OCI-LY7 (cell line): ENCODE data around the gene HCFC2. TPM values are rescaled to one million over a fixed set of nuclear protein-coding genes. Genes with fewer than 3 reads are reported as not detected.

Experiments
- BruUV-seq: library from RNA; stranded (reverse); fragments of 400-500 nt; replicated peaks from 2 replicates; lab custom pipeline; 2021; lab: Mats Ljungman, UMichigan
- CTCF ChIA-PET: fragments of 300-600 bp; sonication (Branson Sonifier 250); formaldehyde crosslinking; loops from one replicate; lab custom pipeline; 2022; ENCODE audit warnings: antibody characterized with exemption; ENCODE audit not compliant: unreplicated experiment; lab: Charles Lee
- POLR2A ChIA-PET: fragments of 300-600 bp; sonication (Branson Sonifier 250); formaldehyde crosslinking; loops from one replicate; lab custom pipeline; 2022; ENCODE audit warnings: antibody characterized with exemption; lab: Charles Lee
- DNase-seq: peaks from one replicate; pipeline ENCODE4 v3.0.0-alpha.2; 2015; ENCODE audit warnings: low spot score
- H2AFZ ChIP-seq: fragments of 200-600 bp; sonication (generic), shearing (Covaris generic); 2 replicates; pipeline ENCODE4 v1.6.1; 2014; ENCODE audit warnings: mild to moderate bottlenecking, antibody characterized with exemption, low read length, moderate library complexity
- H3K27ac ChIP-seq: fragments of 200-600 bp; sonication (generic); 2 replicates; pipeline ENCODE4 v1.5.1; 2014; ENCODE audit warnings: mixed run types, low read depth, mild to moderate bottlenecking, moderate library complexity, low read length, inconsistent platforms; ENCODE audit not compliant: poor library complexity, severe bottlenecking
- H3K36me3 ChIP-seq: fragments of 200-600 bp; sonication (generic); 2 replicates; pipeline ENCODE4 v1.6.1; 2014; ENCODE audit warnings: mild to moderate bottlenecking, antibody characterized with exemption, low read length, moderate library complexity, mixed read lengths; ENCODE audit not compliant: insufficient read depth
- H3K4me1 ChIP-seq: fragments of 200-600 bp; sonication (generic); 2 replicates; pipeline ENCODE4 v1.5.1; 2014; ENCODE audit warnings: mild to moderate bottlenecking, low read length; ENCODE audit not compliant: insufficient read depth, poor library complexity, severe bottlenecking
- H3K4me2 ChIP-seq: fragments of 200-600 bp; sonication (generic); 2 replicates; pipeline ENCODE4 v1.6.1; 2014; ENCODE audit warnings: mild to moderate bottlenecking, low read length
- H3K4me3 ChIP-seq: fragments of 200-600 bp; sonication (generic); 2 replicates; pipeline ENCODE4 v1.5.1; 2014; ENCODE audit warnings: mild to moderate bottlenecking, low read depth, low read length; ENCODE audit not compliant: poor library complexity, severe bottlenecking
- H3K79me2 ChIP-seq: fragments of 200-600 bp; sonication (generic); 2 replicates; pipeline ENCODE4 v1.6.1; 2016; ENCODE audit warnings: low read depth, mild to moderate bottlenecking, low read length, moderate library complexity, mixed read lengths; ENCODE audit not compliant: insufficient read depth
- H3K9me2 ChIP-seq: fragments of 200-600 bp; sonication (generic); 2 replicates; pipeline ENCODE4 v1.6.1; 2016; ENCODE audit warnings: mild to moderate bottlenecking, low read length, mixed read lengths; ENCODE audit not compliant: insufficient read depth
- H3K9me3 ChIP-seq: fragments of 200-600 bp; sonication (generic); 2 replicates; pipeline ENCODE4 v1.6.1; 2014; ENCODE audit warnings: mild to moderate bottlenecking, mixed run types, low read length, mixed read lengths
- H4K20me1 ChIP-seq: fragments of 200-600 bp; sonication (generic); 2 replicates; pipeline ENCODE4 v1.6.1; 2014; ENCODE audit warnings: mild to moderate bottlenecking, antibody characterized with exemption, low read length, moderate library complexity, mixed read lengths; ENCODE audit not compliant: insufficient read depth
- CTCF ChIP-seq: fragments of 200-600 bp; sonication (generic); conservative IDR thresholded peaks from 2 replicates; pipeline ENCODE4 v1.5.1; 2014; ENCODE audit warnings: mild to moderate bottlenecking, antibody characterized with exemption, low read length, moderate library complexity, mixed read lengths
- EZH2phosphoT487 ChIP-seq: fragments of 200-600 bp; sonication (generic); IDR thresholded peaks from 2 replicates; pipeline ENCODE4 v1.6.1; 2018; ENCODE audit warnings: low read depth, borderline replicate concordance, mild to moderate bottlenecking, mixed run types, antibody characterized with exemption, low read length, moderate library complexity, mixed read lengths
- intact Hi-C: fragments of 100-400 bp; cut with micrococcal nuclease; formaldehyde crosslinking; loops from one replicate; pipeline ENCODE4 v1.10.0; 2022; ENCODE audit not compliant: unreplicated experiment
- total RNA-seq, 2 experiments: library from RNA; depleted of rRNA in 1 of 2; stranded (reverse); fragments of >200 nt in 1 of 2; shearing (Covaris generic) in 1 of 2; gene quantifications; 2 replicates each; pipeline ENCODE4 v1.2.3, GENCODE V29; 2014 to 2022

Gene HCFC2
- total RNA-seq, 2 experiments from 2014 or later = 8.7 to 11.8 TPM

GRCh38 chr12:104147346-104147745 is 83.0 kb downstream of the HCFC2 start:
- intact Hi-C loops = no loop called here
- BruUV-seq = no TSS peak
- CTCF ChIA-PET = no interaction called here

GRCh38 chr12:104150416-104150815 is 86.1 kb downstream of the HCFC2 start:
- H3K4me3 ChIP-seq = no peak overlapping the region
- DNase-seq = no peak
- intact Hi-C loops = no loop called here
- H4K20me1 ChIP-seq = no peaks in the 10 kb centered on the region
- no peak overlapping the region for H3K4me2 ChIP-seq
- no peaks in the 10 kb centered on the region for H3K4me1 ChIP-seq
- no peak overlapping the region for H2AFZ ChIP-seq
- no TSS peak for BruUV-seq
- TF ChIP-seq EZH2phosphoT487 (no peak), CTCF (no peak)
- no peaks in the 10 kb centered on the region for H3K36me3 ChIP-seq
- POLR2A ChIA-PET = interaction anchor here (2.0 kb wide), 1 partner anchor 12 kb away, joined by 5 read pairs; the partner anchor contains the start of gene NFYB
- CTCF ChIA-PET = interaction anchor here (0.6 kb wide), 1 partner anchor 208 kb away, joined by 3 read pairs; no protein-coding TSS in a partner anchor
- H3K79me2 ChIP-seq = no peaks in the 10 kb centered on the region
- no peaks in the 10 kb centered on the region for H3K9me2 ChIP-seq
- H3K27ac ChIP-seq = no peak overlapping the region
- H3K9me3 ChIP-seq = no peaks in the 10 kb centered on the region

More at GRCh38 chr12:104147346-104147745, 83.0 kb downstream of the HCFC2 start:
- Histone ChIP-seq H3K9me3 (no peaks in the 10 kb centered on the region), H4K20me1 (no peaks in the 10 kb centered on the region), H3K4me2 (no peak overlapping the region), H3K4me1 (no peaks in the 10 kb centered on the region), H3K79me2 (no peaks in the 10 kb centered on the region), H3K4me3 (no peak overlapping the region), H2AFZ (no peak overlapping the region), H3K36me3 (no peaks in the 10 kb centered on the region), H3K9me2 (no peaks in the 10 kb centered on the region), H3K27ac (no peak overlapping the region)
- POLR2A ChIA-PET = no interaction called here
- no peak for DNase-seq
- no peak for TF ChIP-seq EZH2phosphoT487
- TF ChIP-seq CTCF = no peak

GRCh38 chr12:104152685-104153241 is 88.4 kb downstream of the HCFC2 start:
- no peak overlapping the region for H2AFZ ChIP-seq
- POLR2A ChIA-PET = no interaction called here
- H3K27ac ChIP-seq = no peak overlapping the region
- no peaks in the 10 kb centered on the region for H3K79me2 ChIP-seq
- H3K4me1 ChIP-seq = no peaks in the 10 kb centered on the region
- H3K4me2 ChIP-seq = no peak overlapping the region
- intact Hi-C loops = no loop called here
- H4K20me1 ChIP-seq = no peaks in the 10 kb centered on the region
- TF ChIP-seq EZH2phosphoT487 (no peak), CTCF (no peak)
- CTCF ChIA-PET = no interaction called here
- H3K4me3 ChIP-seq = no peak overlapping the region
- BruUV-seq = no TSS peak
- DNase-seq = no peak
- H3K9me3 ChIP-seq = no peaks in the 10 kb centered on the region
- no peaks in the 10 kb centered on the region for H3K36me3 ChIP-seq
- no peaks in the 10 kb centered on the region for H3K9me2 ChIP-seq
